COLO668 (cell line): ENCODE results near the gene TMPRSS9.

Experiments
- DNase-seq: peaks from one replicate; lab custom pipeline; 2025; ENCODE audit not compliant: unreplicated experiment; lab: John Stamatoyannopoulos, UW

TMPRSS9 gene

GRCh38 chr19:2329149-2329478 is 31.0 kb upstream of the TMPRSS9 start:
- peak; percentile 26 for DNase-seq

- DNase-seq, result peak; percentile 37
Observed at GRCh38 chr19:2329501-2329916, 30.6 kb upstream of the TMPRSS9 start.

DNA sequence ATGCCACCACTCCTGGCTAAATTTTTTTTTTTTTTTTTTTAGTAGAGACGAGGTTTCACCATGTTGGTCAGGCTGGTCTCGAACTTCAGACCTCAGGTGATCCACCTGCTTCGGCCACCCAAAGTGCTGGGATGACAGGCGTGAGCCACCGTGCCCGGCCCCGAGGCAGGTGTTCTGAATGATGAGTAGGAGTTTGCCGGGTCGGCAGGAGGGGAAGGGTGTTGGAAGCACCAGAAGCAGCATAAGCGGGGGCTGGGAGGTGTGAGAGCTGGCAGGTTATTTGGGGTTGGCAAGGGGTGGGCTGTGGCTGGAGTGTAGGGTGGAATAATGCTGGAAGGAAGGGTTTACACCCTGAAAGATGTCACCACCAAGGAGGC is 29.8 kb upstream of the TMPRSS9 start:
- peak; percentile 72 for DNase-seq

GRCh38 chr19:2330632-2331284 is 29.3 kb upstream of the TMPRSS9 start:
- peak; percentile 89 for DNase-seq

DNA sequence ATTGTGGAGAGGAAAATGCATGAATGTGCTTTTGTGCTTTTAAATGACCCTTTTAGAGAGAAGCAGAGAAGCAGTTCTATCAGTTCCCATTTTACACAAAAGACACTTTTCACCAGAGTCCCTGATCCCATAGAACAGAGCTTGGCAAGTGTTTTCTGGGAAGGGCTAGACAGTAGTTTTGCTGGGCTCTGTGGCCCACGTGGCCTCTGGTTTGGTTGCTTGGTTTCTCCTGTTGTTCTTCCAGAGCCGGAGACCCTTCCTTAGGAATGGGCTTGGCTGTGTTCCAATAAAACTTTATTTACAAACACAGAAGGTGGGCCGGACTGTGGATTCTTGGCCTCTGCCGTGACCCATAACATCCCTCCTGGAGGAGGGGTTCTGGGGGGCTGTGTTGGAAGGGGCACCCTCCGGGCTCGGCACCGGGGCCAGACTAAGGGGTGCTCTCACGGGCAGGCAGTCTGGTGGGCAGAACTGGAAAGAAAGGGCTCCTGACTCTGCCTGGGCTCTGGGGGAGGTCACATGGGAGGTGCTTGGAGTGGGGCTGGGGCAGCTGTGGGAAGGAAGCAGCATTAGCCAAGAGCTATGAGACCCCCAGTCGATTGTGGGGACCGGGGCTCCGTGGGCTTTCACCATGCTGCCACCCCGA is 28.3 kb upstream of the TMPRSS9 start:
- DNase-seq, result peak; percentile 38

- peak; percentile 70 for DNase-seq
Observed at GRCh38 chr19:2332341-2333026, 27.6 kb upstream of the TMPRSS9 start.

DNA sequence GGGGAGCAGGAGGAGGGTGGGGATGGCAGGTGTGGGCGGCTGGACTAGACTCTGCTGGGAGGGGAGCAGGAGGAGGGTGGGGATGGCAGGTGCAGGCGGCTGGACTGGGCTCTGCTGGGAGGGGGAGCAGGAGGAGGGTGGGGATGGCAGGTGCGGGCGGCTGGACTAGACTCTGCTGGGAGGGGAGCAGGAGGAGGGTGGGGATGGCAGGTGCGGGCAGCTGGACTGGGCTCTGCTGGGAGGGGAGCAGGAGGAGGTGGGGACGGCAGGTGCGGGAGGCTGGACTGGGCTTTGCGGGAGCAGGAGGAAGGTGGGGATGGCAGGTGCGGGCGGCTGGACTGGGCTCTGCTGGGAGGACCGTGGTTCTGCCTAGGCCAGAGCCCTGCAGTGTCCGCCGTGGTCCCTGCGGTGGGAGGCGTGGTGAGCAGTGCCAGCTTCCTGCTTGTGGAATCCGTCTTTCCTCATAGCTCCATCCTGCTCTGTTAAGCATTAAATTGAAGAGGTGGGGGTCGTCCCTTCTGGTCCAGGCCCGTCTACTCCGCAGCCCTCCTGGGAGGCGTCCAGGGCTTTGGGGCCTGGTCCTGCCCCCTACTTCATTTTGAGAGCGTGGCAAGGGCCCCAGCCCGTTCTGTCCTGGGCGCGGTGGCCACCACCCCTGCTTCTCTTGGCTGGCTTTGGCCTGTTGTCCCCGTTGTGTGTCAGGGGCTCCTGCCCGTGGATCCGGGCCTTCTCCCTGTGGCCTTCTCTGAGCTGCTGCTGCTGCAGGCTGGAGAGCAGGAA is 26.8 kb upstream of the TMPRSS9 start:
- DNase-seq, result peak; percentile 96

DNA sequence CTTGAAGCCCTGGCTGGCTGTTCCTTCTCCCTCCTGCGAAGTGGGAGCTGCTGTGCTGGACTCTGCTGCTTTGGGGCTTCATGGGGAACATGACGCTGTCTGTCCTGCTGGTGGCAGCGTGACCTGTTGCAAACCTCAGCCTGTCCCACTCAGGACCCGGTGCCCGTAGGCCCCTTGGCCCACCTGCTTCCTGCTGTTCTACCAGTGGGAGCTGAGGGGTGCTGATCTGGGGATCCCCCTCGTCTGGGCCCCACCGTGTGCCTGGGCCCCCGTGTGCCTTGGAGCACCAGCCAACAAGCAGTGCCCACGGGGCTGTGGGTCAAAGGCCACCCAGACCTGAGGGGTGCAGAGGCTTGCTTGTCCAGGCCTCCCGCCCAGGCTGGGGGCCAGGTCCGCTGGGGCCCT is 26.3 kb upstream of the TMPRSS9 start:
- DNase-seq, result peak; percentile 56

GRCh38 chr19:2334426-2334825 is 25.6 kb upstream of the TMPRSS9 start:
- no peak for DNase-seq

- DNase-seq, result peak; percentile 36
Observed at GRCh38 chr19:2334986-2335846, 24.8 kb upstream of the TMPRSS9 start.

GRCh38 chr19:2335848-2336247 is 24.2 kb upstream of the TMPRSS9 start:
- DNase-seq, result no peak

DNA sequence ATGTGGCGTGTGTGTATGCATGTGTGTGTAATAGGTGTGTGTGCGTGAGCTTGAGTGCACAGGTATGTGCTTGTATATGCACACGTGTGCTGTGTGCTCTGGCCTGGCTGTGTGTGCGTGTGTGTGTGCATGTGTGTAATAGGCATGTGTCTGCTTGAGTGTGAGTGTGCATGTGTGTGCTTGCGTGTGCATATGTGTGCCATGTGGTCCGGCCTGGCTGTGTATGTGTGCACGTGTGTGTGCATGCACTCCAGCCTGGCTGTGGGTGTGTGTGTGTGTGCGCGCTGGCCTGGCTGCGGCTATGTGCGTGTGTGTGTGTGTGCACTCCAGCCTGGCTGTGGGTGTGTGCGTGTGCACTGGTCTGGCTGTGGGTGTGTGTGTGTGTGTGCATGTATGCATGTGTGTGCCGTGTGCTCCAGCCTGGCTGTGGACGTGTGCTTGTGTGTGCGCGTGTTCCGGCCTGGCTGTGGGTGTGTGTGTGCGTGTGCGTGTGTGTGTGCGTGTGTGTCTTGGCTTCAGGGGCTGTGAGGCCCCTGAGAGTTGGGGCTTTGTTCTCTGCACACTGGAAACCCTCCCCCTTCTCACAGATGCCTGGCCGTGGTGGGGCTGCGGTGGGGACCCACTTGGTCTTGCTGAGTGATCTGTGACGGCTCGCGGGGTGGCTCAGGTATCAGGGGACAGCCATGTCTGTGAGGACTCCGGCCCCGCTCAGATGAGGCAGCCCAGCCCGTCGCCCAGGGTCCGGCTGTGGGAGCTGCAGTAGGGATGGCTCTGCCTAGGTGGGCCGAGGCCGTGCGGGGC is 23.3 kb upstream of the TMPRSS9 start:
- DNase-seq, result no peak

DNA sequence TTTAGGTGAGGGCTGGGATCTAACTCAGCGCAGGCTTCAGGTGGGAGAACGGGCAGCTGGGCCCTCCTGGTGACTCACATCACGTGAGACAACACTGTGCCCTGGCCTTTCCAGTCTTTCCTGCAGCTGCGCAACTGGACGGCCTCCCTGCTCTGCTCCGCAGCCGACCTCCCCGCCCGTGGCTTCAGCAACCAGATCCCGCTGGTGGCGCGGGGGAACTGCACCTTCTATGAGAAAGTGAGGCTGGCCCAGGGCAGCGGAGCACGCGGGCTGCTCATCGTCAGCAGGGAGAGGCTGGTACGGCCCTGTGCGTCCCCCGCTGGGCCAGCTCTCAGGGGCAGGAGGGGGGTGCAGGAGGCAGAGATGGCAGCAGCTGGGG is 22.7 kb upstream of the TMPRSS9 start:
- peak; percentile 96 for DNase-seq

DNA sequence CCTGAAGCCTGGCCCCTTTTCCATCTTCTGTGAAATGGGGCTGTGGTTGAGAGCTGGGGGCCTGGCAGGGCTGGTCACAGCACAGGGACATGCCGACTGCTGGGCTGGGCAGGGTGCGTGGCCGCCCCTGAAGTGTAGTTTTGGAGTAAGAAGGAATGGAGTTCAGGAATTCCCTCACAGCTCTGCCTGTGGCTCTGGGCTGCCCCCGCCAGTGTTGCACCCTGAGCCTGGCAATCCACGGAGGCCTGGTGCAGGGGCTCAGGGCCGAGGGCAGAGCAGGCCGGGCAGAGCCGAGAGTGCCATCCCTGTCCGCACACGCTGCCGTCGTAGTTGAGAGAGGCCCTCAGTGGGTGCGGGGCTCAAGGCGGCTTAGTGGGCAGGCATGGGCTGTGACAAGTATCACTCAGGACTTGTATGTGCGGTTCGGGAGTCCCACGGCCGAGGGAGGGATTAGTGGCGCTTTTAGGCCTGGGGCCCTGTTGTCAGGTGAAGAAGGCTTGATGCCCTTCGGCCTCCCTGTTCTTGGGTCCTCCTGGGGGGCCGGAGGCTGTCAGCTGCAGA is 21.9 kb upstream of the TMPRSS9 start:
- DNase-seq, result no peak

DNA sequence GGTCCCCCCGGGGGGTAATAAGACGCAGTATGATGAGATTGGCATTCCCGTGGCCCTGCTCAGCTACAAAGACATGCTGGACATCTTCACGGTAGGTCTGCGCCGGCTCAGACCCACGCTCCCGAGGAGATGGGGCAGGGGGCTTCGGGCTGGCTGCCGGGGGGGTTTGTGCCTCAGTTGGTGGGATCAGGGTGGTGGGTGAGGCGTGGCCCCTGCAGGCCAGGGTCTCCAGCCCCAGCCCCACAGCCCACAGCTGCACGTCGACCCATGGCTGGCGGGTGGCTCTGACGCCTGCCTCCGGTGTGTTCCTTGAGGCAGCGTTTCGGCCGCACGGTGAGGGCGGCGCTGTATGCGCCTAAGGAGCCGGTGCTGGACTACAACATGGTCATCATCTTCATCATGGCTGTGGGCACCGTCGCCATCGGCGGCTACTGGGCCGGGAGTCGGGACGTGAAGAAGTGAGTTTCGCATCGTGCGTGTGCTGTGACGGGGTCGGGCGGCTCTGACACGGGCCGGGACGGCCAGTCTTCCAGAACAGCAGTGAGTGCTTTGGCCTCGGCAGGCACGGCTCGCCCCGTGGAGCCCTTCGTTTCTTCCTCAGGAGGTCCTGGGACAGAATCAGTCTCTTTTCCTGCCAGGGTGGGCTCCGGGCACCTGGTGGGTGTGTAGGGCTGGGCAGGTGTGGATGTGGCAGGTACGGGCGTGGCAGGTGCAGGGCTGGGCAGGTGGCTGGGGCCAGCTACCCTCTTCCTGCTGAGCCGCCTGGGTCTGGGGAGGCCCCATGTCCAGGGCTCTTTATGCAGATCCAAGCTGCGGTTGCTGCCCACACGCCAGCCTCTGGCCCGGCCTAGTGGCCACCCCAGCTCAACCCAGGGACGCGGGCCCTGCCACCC is 21.1 kb upstream of the TMPRSS9 start:
- DNase-seq, result peak; percentile 54

GRCh38 chr19:2339644-2340310 is 20.3 kb upstream of the TMPRSS9 start:
- no peak for DNase-seq

GRCh38 chr19:2340496-2341243 is 19.4 kb upstream of the TMPRSS9 start:
- no peak for DNase-seq
